ENCODE measurements around the gene TTLL1.
"Not testable (repeated sequence)": the region's sequence is repeated elsewhere in the genome, so short reads cannot be mapped to it uniquely, and the experiment has no call there.

Gene TTLL1

DNA sequence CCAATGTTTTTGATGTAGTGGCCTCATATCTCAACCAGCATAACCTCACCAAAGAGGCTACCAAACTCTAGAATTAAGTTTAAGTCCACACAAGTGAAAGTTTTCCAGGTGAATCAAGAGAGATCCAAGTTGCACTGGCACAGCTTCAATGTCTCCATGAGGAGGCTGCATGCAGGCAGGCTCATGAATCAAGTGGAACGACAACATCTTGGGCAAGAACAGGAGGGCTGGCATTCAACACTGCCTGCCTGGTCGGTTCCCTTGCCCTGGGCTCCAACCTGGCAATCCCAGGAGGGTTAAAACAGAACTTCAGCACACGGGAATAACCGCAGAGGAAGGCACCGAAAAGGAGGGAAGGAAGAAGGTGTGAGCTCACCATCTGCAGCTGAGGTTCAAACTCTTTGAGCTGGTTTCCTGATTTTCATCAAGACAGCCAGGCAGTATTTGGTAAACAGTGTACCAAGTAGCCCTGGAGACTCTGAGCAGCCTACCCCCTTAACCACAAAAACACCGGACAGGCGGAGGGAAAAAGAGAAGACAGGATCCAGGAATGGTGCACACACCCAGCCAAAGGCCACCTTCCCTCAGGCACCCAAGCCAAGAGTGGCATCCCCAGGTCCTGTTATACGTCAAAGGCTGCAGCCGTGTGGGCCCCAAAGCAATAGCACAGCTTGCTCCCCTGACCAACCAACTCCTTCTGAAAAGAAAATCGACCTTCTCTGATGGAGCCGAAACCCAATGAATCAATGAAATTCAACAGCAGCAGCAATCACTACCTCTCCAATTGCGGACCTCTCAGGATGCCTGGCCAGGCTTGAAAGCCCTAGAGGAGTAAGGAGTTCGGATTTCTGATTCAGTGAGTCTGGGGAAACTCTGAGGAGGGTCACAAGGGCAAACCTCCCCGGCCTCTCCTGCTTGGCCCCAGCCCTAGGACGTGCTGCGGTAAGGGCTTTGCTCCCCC lies 75.6 kb downstream of the TTLL1 start:
- no peak for DNase-seq (ENCODE audit: low read depth)

DNA sequence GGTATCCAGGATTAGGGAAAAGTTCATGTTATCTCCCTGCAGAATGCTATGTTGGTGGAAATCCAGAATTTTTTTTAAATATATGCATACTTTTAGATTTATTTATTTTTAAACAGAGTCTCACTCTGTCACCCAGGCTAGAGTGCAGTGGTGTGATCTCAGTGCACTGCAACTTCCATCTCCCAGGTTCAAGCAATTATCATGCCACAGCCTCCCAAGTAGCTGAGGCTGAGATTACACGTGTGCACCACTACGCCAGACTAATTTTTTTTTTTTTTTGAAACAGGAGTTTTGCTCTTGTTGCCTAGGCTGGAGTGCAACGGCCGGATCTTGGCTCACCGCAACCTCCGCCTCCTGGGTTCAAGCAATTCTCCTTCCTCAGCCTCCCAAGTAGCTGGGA lies 76.8 kb downstream of the TTLL1 start:
- no peak for DNase-seq (ENCODE audit: low read depth)

DNA sequence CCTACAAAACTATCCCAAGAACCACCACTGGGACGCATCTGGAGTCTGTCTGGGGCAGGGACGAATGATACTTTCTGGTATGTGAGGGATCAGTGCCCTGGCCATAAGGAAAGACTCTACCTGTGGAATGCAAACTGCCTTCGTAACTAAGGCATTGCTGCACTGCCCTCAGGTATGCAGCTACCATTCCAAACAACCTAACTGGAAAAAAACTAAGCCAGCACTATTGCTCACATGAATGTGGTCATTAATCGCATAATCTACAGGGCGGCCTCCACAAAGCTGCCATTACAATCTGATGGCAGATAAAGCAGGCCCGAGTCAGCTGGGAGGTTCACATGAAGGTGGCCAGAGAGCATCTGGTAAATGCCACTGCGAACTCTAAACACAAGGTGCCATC lies 78.1 kb downstream of the TTLL1 start:
- no peak for DNase-seq (ENCODE audit: low read depth)

DNA sequence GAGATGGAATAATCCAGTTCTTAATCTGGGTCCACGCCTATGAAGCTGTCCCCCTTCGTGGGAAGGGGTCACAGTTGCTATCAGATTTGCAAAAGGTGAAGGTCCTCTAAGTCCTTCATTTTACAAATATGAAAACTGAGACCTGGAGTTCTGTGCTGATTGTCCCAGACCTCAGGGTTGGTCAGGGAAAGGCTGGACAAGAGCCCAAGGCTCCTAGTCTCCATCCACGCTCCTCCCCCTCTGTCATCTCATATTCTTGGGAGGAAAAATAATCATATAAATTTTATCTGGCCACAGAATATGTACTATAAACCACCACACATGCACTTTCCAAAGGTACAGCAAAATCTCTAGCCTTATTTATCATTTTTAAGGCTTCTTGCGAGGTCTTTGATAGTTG lies 79.7 kb downstream of the TTLL1 start:
- no peak for DNase-seq (ENCODE audit: low read depth)

- no peak for DNase-seq (ENCODE audit: low read depth)
Measured at GRCh38 chr22:43008921-43009320, 80.3 kb downstream of the TTLL1 start.

DNA sequence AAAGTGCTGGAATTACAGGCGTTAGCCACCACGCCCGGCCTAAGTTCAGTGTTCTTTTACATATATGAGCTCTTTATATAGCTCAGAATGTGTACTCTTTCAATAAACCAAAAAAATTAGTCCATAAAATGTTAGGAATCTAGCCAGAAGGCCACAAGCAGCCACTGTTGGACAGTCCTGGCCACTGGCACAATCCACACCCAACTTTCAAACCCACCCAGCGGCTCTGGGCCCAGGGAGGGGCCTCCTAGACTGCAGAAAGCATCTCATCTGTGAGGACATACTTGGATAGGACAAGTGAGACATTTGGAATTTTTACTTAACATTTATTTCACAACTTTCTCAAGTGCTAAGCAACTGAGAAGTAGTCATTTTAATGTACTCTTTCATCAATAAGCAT lies 80.7 kb downstream of the TTLL1 start:
- no peak for DNase-seq (ENCODE audit: low read depth)

DNA sequence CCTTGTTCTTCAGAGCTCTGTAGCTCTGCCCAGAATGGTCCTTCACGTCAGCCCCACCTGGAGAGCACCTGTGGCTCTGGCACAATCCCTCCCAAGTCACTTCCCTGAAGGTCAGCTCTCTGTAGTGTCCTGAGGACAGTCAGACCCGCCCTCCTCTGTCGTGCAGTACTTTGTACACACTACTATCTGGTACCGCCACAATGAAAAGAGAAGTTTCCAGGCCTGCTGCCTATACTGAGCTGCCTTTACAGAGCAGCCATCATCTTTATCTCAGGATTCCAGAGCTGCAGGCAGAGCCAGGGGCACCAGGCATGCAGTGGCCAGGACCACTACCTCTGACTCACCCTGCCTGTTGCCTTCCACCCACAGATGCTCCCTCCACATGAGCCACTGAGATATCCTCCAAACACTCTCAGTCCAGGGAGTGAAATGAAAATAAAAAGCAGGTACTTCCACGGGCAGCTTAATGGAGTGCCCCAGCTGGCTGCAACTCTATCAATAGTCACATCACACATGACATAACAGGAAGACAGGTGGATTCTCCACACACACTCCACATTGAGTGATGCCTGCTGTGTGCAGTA lies 81.6 kb downstream of the TTLL1 start:
- no peak for DNase-seq (ENCODE audit: low read depth)

DNA sequence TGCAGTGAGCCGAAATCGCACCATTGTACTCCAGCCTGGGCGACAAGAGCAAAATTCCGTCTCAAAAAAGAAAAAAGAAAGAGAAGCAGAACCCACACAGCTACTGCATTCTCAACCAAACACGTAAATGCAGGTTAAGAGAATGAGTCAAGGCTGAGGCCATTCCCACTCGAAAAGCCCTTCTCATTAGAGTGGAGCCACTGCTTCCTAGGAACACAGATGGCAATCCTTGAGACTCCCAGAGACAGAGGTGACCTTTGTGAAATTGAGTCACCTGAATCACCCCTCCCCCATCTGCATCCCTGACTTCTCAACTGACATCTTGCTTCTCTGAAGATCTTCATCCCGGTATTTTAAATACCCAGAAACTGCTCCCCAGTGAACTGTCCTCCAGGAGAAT lies 82.4 kb downstream of the TTLL1 start:
- DNase-seq (ENCODE audit: low read depth) = no peak

DNA sequence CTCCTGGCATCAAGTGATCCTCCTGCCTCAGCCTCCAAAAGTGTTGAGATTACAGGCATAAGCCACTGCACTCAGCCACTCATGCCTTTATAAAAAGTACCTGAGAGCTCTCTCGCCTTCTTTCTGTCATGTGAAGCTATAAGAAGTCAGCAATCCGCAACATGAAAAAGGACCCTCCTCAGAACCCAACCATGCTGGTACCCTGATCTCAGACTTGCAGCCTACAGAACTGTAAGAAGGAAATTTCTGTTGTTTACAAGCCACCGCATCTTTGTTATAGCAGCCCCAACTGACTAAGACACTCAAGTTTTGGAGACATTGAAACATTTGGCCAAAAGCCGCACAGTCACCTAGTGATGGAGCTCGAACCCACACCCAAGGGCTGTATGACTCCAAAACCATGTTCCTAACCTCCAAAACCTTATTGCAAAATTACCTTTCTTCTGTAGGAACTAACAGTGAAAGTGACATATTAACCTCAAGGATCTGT lies 83.1 kb downstream of the TTLL1 start:
- DNase-seq (ENCODE audit: low read depth) = no peak

GRCh38 chr22:43005106-43005505 lies 84.1 kb downstream of the TTLL1 start:
- no peak for DNase-seq (ENCODE audit: low read depth)

- DNase-seq (ENCODE audit: low read depth) = no peak
Measured at GRCh38 chr22:43004362-43005035, 84.7 kb downstream of the TTLL1 start.

DNA sequence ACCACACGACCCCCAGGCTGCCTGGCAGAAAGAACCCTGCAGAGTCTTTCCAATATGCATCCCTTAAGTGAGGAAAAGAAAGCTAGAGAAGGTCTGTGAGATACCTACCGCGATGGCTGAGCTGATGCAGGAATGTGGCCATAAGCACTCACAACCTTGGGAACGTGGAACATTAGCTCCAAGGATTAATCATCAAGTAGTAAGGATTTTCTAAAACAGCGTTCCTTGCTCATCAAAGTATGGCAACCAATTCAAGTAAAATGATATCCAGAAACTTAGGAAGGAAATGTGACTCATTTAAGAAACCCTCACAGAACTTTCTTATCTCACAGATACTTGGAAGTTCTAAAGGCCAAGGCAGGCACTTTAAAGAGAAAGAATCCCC lies 87.0 kb downstream of the TTLL1 start:
- DNase-seq (ENCODE audit: low read depth) = peak; percentile 68

DNA sequence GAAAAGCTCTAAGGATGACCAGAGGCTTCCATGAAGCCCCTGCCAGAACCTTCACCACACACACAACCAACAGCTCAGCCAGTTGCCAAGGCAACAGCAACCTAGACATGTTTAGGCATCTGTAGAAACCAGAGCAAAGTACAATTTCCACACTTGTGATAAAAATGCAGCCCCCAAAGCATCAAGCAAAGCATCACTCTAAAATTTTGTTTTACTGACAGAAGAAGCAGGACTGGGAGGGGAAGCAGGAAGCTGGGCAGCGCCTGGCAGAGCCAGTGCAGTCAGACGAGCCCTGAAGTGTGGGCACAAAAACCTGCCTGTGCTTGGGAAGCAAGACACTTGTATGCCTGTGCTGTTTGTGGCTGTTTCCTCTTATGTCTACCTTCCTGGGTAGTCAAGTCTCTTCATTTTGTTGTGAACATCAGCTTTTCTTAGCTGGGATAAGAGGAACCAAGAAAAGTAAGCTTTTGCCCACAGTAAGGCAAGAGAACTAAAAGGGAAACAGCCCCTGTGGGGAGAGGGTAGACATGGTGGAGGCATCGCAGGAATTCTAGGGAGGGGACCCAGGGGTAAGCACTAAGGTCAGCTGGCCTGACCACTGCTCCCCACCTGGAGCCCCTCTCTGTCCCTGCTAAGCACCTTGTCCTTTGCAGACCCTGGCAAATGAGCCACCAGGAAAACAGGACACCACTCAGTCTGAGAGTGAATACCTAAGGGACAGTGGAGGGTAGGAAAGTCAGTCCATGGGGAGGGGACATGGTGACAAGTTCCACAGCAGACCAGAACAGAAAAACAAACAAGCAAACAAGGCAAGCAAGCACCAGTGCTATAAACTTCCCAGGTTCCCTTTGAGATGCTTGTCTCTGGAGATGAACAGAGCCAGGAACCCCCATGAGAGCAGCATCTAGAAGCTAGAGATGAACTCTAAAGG lies 87.7 kb downstream of the TTLL1 start:
- no peak for DNase-seq (ENCODE audit: low read depth)

- no peak for DNase-seq (ENCODE audit: low read depth)
Measured at GRCh38 chr22:43000441-43001175, 88.6 kb downstream of the TTLL1 start.

DNA sequence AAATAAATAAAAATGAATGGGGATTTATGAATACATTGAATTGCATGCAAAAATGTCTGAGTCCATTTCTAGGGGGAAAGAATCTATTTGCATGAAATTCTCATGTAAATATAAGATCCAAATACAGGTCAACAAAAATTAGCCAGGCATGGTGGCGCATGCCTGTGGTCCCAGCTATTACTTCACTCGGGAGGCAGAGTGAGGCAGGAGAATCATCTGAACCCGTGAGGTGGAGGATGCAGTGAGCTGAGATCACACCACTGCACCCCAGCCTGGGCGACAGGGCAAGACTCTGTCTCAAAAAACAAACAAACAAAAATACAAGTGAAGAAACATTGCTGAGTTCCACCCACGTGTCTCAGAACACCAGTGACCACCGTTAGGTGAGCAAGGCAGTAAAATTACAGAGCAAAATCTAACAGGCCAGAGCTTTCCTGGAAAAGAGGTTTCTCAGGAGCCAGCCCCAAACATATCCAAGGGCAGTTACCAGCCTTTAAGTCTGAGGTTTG lies 91.6 kb downstream of the TTLL1 start:
- DNase-seq (ENCODE audit: low read depth) = no peak

- no peak for DNase-seq (ENCODE audit: low read depth)
Measured at GRCh38 chr22:42996646-42997365, 92.4 kb downstream of the TTLL1 start.

GRCh38 chr22:42995654-42996053 lies 93.5 kb downstream of the TTLL1 start:
- DNase-seq (ENCODE audit: low read depth) = not testable (repeated sequence)

DNA sequence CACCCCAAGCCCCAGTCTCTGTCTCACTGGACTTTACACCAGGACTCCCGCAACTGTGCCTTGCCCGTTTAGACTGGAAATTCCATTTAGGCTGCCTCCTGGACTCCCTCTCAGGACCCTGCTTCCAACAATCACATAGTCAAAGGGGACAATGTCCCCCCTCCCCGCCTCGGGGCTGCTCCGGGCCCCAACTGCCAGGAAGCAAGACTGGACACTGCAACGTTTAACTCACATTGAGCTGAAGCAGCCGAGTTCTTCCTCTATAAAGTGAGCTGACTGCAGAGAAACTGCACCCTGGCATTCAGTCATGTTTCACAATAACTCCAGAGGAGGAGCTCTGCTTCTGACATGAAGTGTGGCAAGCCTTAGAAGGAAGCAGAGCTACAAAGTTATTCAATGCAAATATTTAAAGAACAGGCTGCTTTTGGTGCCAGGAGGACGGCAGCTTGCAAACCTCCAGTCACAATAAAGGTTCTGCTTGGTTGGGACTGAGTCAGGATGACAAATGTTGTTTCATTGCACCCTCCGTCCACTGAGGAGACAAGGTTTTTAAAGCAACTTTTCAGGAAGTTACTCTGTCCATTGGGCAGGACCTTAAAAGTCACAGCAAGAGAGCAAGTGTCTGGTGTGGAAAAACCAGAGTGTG lies 94.2 kb downstream of the TTLL1 start:
- no peak for DNase-seq (ENCODE audit: low read depth)

DNA sequence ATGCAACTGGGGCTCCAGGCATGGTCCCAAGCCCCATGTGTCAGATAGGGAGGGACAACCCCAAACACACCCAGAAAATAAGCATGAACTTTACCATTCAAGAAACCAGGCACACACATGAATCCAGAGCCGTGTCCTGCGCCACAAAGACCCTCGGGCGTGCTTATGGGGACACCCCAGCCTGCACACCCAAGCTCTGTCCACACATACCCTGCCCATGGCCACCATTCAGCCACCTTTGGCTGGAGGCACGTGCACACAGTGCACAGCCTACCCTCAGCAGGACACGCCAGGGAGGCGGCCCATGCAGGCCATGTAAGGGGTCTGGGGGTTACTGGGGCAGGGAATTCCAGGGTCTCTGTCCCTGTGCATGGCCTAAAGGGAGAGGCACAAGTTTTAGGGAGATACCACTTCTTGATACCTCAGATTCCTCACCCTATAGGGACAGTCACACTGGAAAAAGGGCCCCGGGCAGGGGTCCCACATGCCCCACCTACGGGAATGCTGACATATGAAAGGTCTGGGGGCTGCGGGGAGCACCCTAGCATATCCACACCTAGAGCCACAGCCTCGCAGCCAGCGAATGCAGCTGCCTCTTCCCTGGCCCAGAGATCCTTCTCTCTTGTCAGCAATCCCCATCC lies 94.8 kb downstream of the TTLL1 start:
- DNase-seq (ENCODE audit: low read depth) = no peak

Data from HS-27A (cell line).